HG03439 (cell line): ENCODE measurements around the gene RHEB.

ENCODE experiments used
- ATAC-seq: cut with Tn5 transposase; IDR thresholded peaks from one replicate; pipeline ENCODE4 v1.9.1; 2021; ENCODE audit warnings: mild to moderate bottlenecking, moderate library complexity; ENCODE audit not compliant: unreplicated experiment

Gene RHEB

GRCh38 chr7:151477867-151478266 lies 41.8 kb downstream of the RHEB start:
- ATAC-seq, result no peak

GRCh38 chr7:151472644-151473380 lies 46.9 kb downstream of the RHEB start:
- ATAC-seq, result peak; percentile 47

DNA sequence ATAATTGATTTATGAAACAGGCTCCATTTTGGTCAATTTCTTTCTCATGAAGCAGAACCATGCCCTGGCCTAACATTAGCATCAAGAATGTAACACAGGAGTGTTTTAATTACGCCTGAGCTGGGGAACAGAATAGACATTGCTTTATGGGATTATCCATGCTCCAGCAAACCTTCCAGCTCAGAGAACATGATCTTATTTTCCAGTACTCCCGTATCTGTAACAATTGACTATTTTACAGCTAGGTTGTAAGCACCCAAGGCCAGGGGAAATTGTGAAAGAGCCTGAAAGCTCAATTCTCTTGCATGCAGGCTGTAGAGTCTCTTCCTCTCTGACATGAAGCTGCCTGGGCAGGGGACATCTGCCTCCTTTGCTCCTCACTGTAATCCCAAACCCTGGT lies 49.0 kb downstream of the RHEB start:
- no peak for ATAC-seq

GRCh38 chr7:151469281-151469680 lies 50.4 kb downstream of the RHEB start:
- ATAC-seq, result no peak

DNA sequence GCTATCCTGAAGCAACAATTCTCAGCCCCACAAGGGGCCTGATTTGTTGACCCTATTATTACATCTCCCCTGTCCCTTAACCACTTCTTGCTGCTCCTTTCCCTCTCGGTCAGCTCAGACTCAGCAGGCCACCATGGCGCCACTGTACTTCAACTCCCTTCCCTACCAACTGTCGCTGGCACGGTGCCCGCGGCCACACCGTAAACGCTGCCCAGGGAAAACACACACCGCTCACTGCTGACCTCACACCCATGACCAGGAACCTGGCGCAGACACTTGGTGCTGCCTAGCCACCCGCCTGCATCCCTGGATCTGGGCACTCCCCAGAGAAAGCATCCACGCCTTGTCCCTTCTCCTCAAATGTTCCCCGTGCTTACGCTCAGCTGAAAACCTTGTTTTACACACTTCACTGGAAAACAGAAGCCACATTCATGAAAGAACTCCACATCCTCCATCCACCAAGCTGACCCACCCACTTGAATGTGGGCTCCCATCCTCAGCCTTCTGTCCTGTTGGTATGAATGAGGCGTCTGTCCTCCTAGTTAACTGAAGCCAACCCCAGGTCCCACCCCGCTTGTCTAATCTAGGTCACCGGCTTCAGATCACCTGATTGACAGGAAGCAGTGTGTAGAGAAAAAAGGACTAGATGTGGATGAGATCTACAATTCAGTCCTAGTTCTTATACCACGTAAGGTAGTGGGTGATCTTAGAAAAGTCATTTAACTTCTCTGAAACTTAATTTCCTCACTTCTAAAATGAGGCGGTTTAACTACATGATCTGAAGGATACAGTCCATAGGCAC lies 51.3 kb downstream of the RHEB start:
- ATAC-seq, result no peak

- ATAC-seq, result no peak
Measured at GRCh38 chr7:151465169-151465568, 54.5 kb downstream of the RHEB start.

DNA sequence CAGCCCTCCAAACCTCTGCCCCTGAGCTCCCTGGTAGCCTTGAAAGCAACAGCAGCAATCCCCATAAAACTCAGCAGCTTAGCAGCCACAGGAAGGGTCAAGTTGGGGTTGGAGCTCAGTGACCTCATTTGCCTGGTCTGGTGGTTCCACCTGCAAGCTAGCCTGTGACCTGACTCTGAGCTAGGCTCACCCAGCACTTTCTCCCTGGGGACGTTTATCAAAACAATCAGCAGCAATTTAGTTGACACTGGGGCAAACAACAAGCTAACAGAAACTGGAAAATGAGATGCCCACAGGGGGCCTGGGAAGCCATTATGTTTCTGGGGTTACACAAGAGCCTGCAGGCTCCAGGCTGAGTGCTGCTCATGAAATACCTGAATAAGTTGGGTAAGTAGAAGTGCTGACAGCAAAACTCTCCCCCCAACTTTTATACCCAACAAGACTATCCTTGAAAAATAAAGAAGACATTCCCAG lies 57.4 kb downstream of the RHEB start:
- ATAC-seq, result no peak

- ATAC-seq, result no peak
Measured at GRCh38 chr7:151461942-151462230, 57.8 kb downstream of the RHEB start.

DNA sequence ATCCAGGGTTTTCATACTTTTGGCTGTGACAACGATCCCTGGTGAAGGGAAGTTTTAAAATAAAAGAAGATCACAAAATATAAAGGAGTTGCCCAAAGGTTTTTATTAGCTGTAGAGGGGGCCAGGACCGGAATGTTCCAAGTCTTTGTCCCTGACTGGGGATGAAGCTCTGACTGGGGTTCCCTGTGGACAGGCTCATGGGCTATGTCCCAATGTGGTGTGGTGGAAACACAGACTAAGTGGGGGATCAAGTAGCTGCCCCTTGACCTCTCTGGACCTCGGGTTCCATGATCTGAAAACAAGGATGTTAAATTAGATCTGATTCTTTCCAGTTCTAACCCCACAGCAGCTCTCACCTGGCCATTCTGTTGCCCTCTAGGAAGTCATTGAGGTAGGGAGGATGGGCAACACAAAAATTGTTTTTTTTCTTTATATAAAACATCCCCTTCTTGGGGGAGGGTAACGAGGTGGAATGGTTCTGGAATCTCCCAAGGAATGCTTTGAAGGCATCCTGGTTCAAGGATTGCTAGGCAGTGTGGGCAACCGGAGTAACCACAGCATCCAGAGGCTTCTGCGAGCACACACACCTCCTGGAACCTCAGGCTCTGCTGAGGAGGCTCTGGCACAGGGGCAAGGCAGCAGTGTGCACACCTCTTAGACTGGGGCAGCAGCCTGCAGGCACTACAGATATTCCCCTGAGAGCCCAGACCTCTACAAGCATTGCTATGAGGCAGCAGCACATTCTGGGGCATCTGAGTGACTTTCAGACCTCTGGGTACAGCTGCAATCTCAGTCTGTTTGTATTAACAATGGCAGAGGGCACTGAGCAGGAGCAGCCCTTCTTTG lies 58.4 kb downstream of the RHEB start:
- no peak for ATAC-seq

DNA sequence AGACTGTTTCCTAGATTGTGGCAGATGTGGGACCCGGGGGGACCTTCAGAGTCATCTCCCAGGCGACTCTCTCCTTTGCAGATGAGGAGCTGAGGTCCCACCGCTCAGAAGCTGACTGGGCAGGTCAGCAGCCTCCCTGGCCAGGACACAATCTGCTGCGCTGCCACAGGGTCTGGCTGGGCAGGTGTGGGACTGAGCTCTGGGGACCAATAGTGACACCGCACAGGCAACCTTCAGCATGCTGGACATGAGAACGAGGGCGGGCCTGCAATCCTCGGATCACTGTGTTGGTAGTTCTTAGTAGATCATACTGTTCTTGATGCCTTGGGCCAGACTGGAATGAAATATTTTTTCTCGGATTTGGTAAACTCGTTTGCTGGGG lies 59.2 kb downstream of the RHEB start:
- no peak for ATAC-seq

GRCh38 chr7:151459726-151460473 lies 59.8 kb downstream of the RHEB start:
- ATAC-seq, result no peak

DNA sequence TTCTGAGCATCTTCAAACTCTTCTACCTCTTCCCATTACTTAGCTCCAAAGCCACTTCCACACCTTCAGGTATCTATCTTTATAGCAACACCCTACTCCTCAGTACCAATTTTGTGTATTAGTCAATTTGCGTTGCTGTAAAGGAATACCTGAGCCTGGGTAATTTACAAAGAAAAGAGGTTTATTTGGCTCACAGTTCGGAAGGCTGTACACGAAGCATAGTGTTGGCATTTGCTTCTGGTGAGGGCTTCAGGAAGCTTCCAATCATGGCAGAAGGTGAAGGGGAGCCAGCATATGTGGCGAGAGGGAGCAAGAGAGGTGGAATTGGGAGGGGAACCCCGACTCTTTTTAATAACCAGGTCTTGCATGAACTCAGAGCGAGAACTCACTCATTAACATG lies 62.2 kb downstream of the RHEB start:
- ATAC-seq, result no peak

- no peak for ATAC-seq
Measured at GRCh38 chr7:151456782-151457181, 62.9 kb downstream of the RHEB start.

DNA sequence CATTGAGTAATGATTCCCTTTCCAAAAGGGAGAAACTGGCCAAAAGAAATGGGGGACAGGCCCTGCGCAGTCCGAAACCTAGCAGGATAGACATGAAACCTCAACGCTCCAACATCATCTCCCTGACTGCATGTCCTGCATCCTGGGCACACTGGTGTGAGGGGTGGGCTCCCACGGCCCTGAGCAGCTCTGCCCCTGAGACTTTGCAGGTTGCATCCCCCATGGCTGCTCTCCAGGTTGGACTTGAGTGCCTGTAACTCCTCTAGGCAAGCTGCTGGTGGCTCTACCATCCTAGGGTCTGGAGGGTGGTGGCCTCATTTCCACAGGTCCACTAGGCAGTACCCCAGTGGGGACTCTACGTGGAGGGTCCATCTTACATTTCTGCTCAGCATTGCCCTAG lies 63.4 kb downstream of the RHEB start:
- ATAC-seq, result no peak

GRCh38 chr7:151455690-151456089 lies 64.0 kb downstream of the RHEB start:
- no peak for ATAC-seq

- ATAC-seq, result no peak
Measured at GRCh38 chr7:151454932-151455530, 64.7 kb downstream of the RHEB start.

- ATAC-seq, result no peak
Measured at GRCh38 chr7:151454305-151454704, 65.4 kb downstream of the RHEB start.

GRCh38 chr7:151453326-151453791 lies 66.3 kb downstream of the RHEB start:
- no peak for ATAC-seq

DNA sequence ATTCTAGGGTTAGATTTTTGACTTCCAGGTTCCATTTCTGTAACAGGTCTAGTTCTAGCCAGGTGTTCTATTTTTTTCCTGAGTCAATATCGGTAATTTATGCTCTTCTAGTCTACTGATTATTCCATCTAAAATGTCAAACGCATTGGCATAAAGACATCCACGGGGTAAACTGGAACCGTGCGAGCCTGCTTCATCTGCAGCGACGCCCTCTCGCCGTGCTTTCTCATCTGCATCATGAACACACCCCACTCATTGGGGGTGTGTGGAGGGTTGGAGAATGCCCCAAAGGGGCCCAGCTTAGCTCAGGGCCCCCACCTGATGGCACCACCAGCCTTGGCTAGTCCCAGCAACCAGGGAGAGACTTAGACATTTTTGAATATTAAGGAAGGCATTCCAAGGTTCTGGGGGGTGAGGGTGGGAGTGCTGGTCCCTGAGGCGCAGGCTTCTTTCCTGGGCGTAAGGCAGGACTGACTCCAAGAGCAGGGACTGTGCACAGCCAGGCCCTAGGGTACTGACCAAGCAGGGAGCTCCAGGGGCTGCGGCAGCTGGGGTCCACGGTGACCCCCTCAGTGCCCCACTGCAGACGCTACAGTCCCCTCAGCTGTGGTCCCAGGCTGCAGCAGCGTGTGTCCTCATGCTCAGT lies 66.9 kb downstream of the RHEB start:
- no peak for ATAC-seq
